Keratinocyte (primary cell): ENCODE data around the gene GXYLT1. TPM values are rescaled to one million over a fixed set of nuclear protein-coding genes. Genes with fewer than 3 reads are reported as not detected.

ENCODE experiments used
- DNase-seq: peaks from one replicate; pipeline ENCODE4 v3.0.0-alpha.2; 2011; ENCODE audit warnings: low read depth, missing footprints, low spot score
- FAIRE-seq: peaks from 2 replicates; lab custom pipeline; 2011; peaks lifted over from hg19 to GRCh38; lab: Jason Lieb, UNC
- H2AFZ ChIP-seq: 2 replicates; pipeline ENCODE4 v1.6.0; 2012; ENCODE audit warnings: low read length, control low read depth, inconsistent platforms; ENCODE audit not compliant: control insufficient read depth
- H3K27ac ChIP-seq: 2 replicates; pipeline ENCODE4 v1.5.1; 2011; ENCODE audit warnings: low read length; ENCODE audit not compliant: control insufficient read depth, insufficient read depth
- H3K27me3 ChIP-seq: 3 replicates; pipeline ENCODE4 v1.6.0; 2011; ENCODE audit warnings: low read length; ENCODE audit not compliant: control insufficient read depth, insufficient read depth; ENCODE audit errors: extremely low read depth
- H3K36me3 ChIP-seq, 2 experiments: 2 replicates in 1 of 2; 3 replicates in 1 of 2; pipeline ENCODE4 v1.5.1; 2011; ENCODE audit warnings: low read length in 2 of 2, mild to moderate bottlenecking in 1 of 2; ENCODE audit not compliant: control insufficient read depth in 2 of 2, insufficient read depth in 2 of 2; ENCODE audit errors: extremely low read depth in 1 of 2
- H3K4me1 ChIP-seq: 3 replicates; pipeline ENCODE4 v1.5.1; 2011; ENCODE audit warnings: low read length; ENCODE audit not compliant: control insufficient read depth, insufficient read depth; ENCODE audit errors: extremely low read depth
- H3K4me2 ChIP-seq: 3 replicates; pipeline ENCODE4 v1.6.0; 2011; ENCODE audit warnings: low read depth, low read length; ENCODE audit not compliant: control insufficient read depth, insufficient read depth; ENCODE audit errors: extremely low read depth
- H3K4me3 ChIP-seq, 3 experiments: fragments of 200-600 bp in 1 of 3; sonication (generic) in 1 of 3; 2 replicates in 2 of 3; 3 replicates in 1 of 3; pipeline ENCODE4 v1.5.1; 2011 to 2016; ENCODE audit warnings: low read length in 3 of 3, mild to moderate bottlenecking in 3 of 3, control low read depth in 2 of 3, inconsistent platforms in 1 of 3, low read depth in 1 of 3, mixed read lengths in 1 of 3, mixed run types in 1 of 3, moderate library complexity in 1 of 3; ENCODE audit not compliant: control insufficient read depth in 2 of 3, insufficient read depth in 2 of 3; ENCODE audit errors: extremely low read depth in 1 of 3
- H3K79me2 ChIP-seq: 2 replicates; pipeline ENCODE4 v1.6.0; 2012; ENCODE audit warnings: low read length; ENCODE audit not compliant: control insufficient read depth, insufficient read depth
- H3K9ac ChIP-seq: 3 replicates; pipeline ENCODE4 v1.6.0; 2011; ENCODE audit warnings: low read length; ENCODE audit not compliant: control insufficient read depth, insufficient read depth; ENCODE audit errors: extremely low read depth
- H3K9me1 ChIP-seq: 3 replicates; pipeline ENCODE4 v1.6.0; 2011; ENCODE audit warnings: low read length; ENCODE audit not compliant: control insufficient read depth, insufficient read depth; ENCODE audit errors: extremely low read depth
- H3K9me3 ChIP-seq: 2 replicates; pipeline ENCODE4 v1.5.1; 2012; ENCODE audit warnings: low read depth, low read length; ENCODE audit not compliant: control insufficient read depth
- H4K20me1 ChIP-seq: 3 replicates; pipeline ENCODE4 v1.6.0; 2011; ENCODE audit warnings: low read length; ENCODE audit not compliant: control insufficient read depth, insufficient read depth; ENCODE audit errors: extremely low read depth
- EZH2 ChIP-seq: IDR thresholded peaks from one replicate; pipeline ENCODE4 v1.6.1; 2012; ENCODE audit warnings: inconsistent platforms, mild to moderate bottlenecking, low read length, moderate library complexity
- dilution Hi-C: fragments of 300-500 bp; cut with MboI; formaldehyde crosslinking; loops from one replicate; pipeline ENCODE4 v1.7.0; 2020; ENCODE audit warnings: low sequenced_read_pairs; ENCODE audit not compliant: extremely low pct_ligation_motif_present
- polyA plus RNA-seq, 5 experiments: library from polyadenylated mRNA; depleted of rRNA in 3 of 5; stranded (reverse) in 3 of 5; stranded (forward) in 1 of 5; unstranded in 1 of 5; fragments of >200 nt; gene quantifications; 1 replicate in 1 of 5; 2 replicates in 3 of 5; 3 replicates in 1 of 5; pipeline versions ENCODE4 v1.2.1 to v1.2.3, GENCODE V29; 2011 to 2012; ENCODE audit warnings: missing spikeins in 2 of 5, low read depth in 1 of 5, low replicate concordance in 1 of 5
- TF ChIP-seq, protein P1 (sequence below), 3 experiments: IDR thresholded peaks in 1 of 3; conservative IDR thresholded peaks in 1 of 3; optimal IDR thresholded peaks in 1 of 3; 2 replicates in 2 of 3; 3 replicates in 1 of 3; pipeline versions ENCODE3 to v1.5.1; 2011; ENCODE audit warnings: low read length in 3 of 3, mild to moderate bottlenecking in 3 of 3, moderate library complexity in 2 of 3, control low read depth in 1 of 3, inconsistent platforms in 1 of 3; ENCODE audit not compliant: insufficient read depth in 2 of 3; ENCODE audit errors: extremely low read depth in 1 of 3

GXYLT1 gene
- polyA plus RNA-seq, 1 donor (not counting 4 experiments of a cell fraction or from before 2014, with no cell fraction given), result 8.1 TPM

DNA sequence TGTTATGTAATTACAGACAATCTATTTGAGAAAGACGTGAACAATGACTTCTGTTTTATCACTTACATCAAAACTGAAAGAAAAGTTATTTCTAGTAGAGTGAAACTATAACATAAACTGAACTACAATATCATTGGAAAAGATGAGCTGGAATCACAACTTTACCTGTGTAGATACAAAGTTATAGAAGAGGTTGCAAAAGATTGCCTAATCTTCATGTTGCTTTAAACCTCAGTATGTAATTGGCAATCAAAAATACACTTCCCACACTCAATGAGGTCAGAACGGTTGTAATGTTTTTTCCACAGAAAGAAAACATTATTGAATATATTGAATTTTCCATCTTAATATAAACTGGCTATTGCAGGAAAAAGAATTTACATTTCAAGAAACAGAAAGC is 37.7 kb upstream of the GXYLT1 start:
- dilution Hi-C loops, result no loop called here
- no peak for DNase-seq
- TF ChIP-seq EZH2, result no peak
- TF ChIP-seq, protein P1, sequence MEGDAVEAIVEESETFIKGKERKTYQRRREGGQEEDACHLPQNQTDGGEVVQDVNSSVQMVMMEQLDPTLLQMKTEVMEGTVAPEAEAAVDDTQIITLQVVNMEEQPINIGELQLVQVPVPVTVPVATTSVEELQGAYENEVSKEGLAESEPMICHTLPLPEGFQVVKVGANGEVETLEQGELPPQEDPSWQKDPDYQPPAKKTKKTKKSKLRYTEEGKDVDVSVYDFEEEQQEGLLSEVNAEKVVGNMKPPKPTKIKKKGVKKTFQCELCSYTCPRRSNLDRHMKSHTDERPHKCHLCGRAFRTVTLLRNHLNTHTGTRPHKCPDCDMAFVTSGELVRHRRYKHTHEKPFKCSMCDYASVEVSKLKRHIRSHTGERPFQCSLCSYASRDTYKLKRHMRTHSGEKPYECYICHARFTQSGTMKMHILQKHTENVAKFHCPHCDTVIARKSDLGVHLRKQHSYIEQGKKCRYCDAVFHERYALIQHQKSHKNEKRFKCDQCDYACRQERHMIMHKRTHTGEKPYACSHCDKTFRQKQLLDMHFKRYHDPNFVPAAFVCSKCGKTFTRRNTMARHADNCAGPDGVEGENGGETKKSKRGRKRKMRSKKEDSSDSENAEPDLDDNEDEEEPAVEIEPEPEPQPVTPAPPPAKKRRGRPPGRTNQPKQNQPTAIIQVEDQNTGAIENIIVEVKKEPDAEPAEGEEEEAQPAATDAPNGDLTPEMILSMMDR (optimal IDR thresholded peaks at IDR 0.05 in 1 of 3, IDR thresholded peaks at IDR 0.05 in 1 of 3, conservative IDR thresholded peaks at IDR 0.05 in 1 of 3; ENCODE audit: extremely low read depth in 1 of 3, insufficient read depth in 2 of 3, low read length in 3 of 3), result no peak

DNA sequence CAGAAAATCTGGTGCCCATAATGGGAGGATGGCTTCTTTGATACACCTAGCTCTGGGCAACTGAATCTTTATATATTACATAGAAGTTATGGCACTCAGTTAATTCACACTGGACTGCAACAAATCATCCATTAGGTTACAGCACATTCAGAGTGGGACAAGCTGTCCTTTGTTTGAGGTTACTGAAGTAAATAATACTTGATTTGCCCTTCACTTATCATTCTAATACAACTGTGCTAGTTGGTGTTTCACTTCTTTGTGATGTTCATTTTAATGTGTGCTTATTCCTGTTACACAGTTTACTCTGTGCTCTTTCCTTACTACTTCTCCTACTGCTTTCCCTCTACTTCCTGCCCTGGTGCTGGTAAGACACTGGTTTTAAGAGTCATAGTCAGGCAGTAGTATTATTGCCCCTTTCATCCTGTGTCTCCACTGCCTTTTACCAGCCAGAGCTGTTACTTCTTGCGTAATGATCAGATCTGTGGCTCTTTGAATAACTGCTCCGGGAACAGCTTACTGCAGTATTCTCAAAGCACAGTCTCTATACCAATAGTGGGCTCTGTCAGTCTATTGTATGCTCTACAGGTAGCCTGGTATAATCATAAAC is 36.4 kb upstream of the GXYLT1 start:
- DNase-seq, result no peak
- Histone ChIP-seq H3K4me3 (no peak overlapping the region), H3K27ac (no peak overlapping the region), H3K9ac (no peak overlapping the region), H3K27me3 (no peaks in the 10 kb centered on the region), H3K4me2 (no peak overlapping the region), H3K9me3 (no peaks in the 10 kb centered on the region), H3K79me2 (no peaks in the 10 kb centered on the region), H3K4me1 (no peaks in the 10 kb centered on the region), H2AFZ (no peak overlapping the region), H4K20me1 (no peaks in the 10 kb centered on the region), H3K9me1 (no peaks in the 10 kb centered on the region), H3K36me3 (no peaks in the 10 kb centered on the region)
- no peak for TF ChIP-seq EZH2
- TF ChIP-seq, protein P1 (optimal IDR thresholded peaks at IDR 0.05 in 1 of 3, IDR thresholded peaks at IDR 0.05 in 1 of 3, conservative IDR thresholded peaks at IDR 0.05 in 1 of 3; ENCODE audit: extremely low read depth in 1 of 3, insufficient read depth in 2 of 3, low read length in 3 of 3), result no peak
- FAIRE-seq, result no peak
- dilution Hi-C loops, result no loop called here

More for the DNA sequence above, 37.7 kb upstream of the GXYLT1 start:
- H3K9ac ChIP-seq, result no peak overlapping the region
- no peak overlapping the region for H3K4me2 ChIP-seq
- no peaks in the 10 kb centered on the region for H3K27me3 ChIP-seq
- no peaks in the 10 kb centered on the region for H3K79me2 ChIP-seq
- no peak overlapping the region for H3K27ac ChIP-seq
- H3K9me3 ChIP-seq, result no peaks in the 10 kb centered on the region
- no peak overlapping the region for H3K4me3 ChIP-seq
- no peaks in the 10 kb centered on the region for H3K9me1 ChIP-seq
- no peaks in the 10 kb centered on the region for H4K20me1 ChIP-seq
- H3K36me3 ChIP-seq, result no peaks in the 10 kb centered on the region
- no peak overlapping the region for H2AFZ ChIP-seq
- FAIRE-seq, result no peak
- no peaks in the 10 kb centered on the region for H3K4me1 ChIP-seq
